Activated T-helper 1 cell treated with anti-CD3 and anti-CD28 coated beads, Interleukin-2, amount 50 U/mL, for 16 hours (primary cell): ENCODE results near the gene LAMTOR5.
"Not testable (repeated sequence)": the region's sequence is repeated elsewhere in the genome, so short reads cannot be mapped to it uniquely, and the experiment has no call there.

Experiments
- DNase-seq, 2 donors: peaks; one replicate each; pipeline ENCODE4 v3.0.0-alpha.2; 2020; ENCODE audit warnings: low read depth in 1 of 2, low spot score in 1 of 2

Gene LAMTOR5

GRCh38 chr1:110407260-110408210 is at the start of gene LAMTOR5:
Gene LAMTOR5, minus strand, starts transcription at chr1:110407694. Its CDS starts 74 bp downstream, at chr1:110407620.
- peak; percentile 83 to 86 for DNase-seq

- no peak for DNase-seq
Observed at GRCh38 chr1:110457206-110457605, 49.7 kb upstream of the LAMTOR5 start.

GRCh38 chr1:110455151-110455550 is 47.7 kb upstream of the LAMTOR5 start:
- DNase-seq, result no peak

DNA sequence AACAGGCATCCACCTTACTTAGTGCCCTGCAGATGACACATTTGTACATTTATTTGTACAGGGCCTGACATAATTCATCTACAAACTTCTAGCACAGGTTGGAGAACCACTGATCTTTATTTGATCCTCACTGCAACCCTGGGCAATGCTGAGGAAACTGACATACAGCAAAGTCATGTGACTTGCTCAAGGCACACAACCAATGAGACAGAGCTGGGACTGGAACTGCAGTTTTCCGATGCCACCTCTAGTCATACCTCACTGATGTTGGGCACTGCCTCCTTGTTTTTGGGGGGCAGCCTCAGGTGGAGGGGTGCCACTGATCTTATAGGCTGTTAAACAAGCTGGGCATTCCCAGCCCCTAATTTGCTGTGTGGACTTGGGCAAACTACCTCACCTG is 46.8 kb upstream of the LAMTOR5 start:
- no peak for DNase-seq

GRCh38 chr1:110453829-110454228 is 46.3 kb upstream of the LAMTOR5 start:
- no peak for DNase-seq

DNA sequence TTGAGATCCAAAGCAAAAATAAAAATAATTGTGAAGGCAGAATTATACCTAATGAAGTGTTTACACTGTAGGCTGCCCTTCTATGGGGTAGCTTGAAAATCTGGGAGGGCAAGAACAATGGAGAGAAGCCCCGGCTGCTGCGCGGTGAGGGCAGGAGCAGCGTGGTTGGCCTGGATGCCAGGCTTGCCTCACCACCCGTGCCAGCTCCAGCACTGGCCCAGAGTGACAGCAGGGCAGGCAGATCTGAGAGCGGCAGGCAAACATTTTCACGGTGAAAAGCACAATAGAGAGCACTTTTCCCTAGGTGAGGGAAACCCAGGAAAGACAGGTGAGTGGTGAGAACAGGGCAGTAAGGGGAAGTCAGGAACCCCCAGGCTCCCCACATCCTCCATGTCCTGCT is 44.8 kb upstream of the LAMTOR5 start:
- no peak for DNase-seq

DNA sequence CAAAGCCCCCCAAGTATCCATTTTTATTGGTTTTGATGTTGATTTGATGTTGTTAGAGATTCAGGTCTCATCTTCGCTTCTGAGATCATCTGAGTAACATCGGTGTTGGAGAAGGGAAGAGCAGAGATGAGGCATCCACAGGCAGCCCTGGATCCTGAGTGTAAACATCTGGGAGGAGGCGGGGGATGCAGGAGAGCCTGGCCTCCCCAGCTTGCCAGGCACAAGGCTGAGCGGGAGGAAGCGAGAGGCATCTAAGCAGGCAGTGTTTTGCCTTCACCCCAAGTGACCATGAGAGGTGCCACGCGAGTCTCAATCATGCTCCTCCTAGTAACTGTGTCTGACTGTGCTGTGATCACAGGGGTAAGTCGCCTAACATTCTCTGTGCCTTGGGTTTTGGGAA is 43.4 kb upstream of the LAMTOR5 start, which contains the start of gene PROK1:
Gene PROK1, plus strand, starts transcription at position 221 of the 400 bp plus-strand sequence. Its CDS starts 68 bp downstream, at position 289.
- DNase-seq, result no peak

DNA sequence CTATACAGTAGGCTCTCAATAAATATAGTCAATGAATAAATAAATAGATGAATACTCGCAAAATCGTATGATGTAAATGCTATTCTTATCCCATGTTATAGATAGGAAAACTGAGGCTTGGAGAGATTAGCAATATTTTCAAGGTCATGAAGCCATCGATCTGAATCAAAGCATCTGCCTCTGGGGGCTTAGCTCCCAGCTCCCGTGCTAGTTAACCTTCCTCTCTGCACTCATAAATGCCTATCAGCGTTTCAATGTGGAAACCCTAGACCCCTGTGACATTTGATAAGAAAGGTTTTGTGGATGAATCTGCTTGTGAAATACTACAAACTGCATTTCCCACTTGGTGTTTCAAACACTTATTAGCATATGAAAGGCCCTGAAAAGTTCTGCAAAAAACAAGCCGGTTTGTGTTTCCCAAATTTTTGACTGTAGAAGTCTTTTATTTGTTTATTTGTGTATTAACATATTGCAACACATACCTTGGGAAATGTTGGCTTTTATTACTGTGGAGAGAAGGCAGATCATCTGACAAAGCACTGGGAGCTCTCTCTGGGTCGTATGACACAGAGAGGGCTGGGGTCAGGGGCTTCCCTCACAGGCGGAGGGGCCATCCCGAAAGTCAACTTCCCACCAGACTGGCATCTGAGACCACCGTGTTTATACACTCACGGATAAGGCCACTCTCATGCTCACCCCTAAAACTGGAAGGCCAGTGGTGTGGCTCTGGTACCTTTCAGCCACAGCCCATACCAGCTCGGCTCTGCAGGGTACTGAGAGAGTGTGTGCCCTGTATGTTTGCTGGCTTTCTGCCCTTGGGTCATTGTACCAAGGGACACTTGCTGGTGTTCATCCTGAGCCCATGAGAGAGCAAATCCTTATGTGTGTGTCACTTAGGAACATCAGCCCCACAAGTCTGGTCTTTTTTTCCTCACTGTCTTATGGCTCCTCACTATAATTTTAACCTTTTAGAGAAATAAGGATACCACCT is 42.5 kb upstream of the LAMTOR5 start:
- DNase-seq, result no peak

DNA sequence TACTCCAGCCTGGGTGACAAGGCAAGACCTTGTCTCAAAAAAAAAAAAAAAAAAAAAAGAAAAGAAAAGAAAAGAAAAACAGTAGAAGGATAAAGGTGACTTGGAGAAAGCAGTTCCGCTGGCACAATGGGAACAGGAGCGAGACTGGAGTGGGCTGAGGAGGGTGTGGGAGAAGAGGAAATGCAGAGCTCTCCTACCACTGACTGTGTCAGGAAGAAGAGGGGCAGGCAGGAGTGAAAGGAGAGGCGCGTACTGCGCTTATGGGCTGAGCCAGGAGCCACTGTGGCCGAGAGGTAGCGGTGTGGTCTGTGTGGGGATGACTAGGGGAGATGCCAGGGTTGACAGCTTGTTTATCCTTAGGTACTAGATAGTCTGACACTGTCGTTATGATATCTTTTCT is 37.1 kb upstream of the LAMTOR5 start:
- no peak for DNase-seq

GRCh38 chr1:110443451-110443850 is 36.0 kb upstream of the LAMTOR5 start:
- no peak for DNase-seq

- DNase-seq, result no peak
Observed at GRCh38 chr1:110441888-110442287, 34.4 kb upstream of the LAMTOR5 start.

DNA sequence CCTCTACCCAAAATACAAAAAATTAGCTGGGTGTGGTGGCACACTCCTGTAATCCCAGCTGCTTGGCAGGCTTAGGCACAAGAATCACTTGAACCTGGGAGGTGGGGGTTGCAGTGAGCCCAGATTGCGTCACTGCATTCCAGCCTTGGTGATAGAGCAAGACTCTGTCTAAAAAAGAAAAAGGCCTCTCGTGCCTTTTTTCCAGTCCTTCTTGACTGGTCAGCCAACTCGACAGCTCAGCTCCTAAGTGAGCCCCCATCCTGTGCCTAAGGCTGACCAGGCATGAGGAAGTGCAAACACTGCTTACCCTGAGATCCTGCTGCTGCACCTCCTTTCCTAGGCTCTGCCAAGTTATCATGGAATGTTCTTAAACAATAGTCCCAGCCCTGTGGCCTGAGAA is 33.4 kb upstream of the LAMTOR5 start:
- no peak for DNase-seq

GRCh38 chr1:110439873-110440272 is 32.4 kb upstream of the LAMTOR5 start:
- DNase-seq, result not testable (repeated sequence)

DNA sequence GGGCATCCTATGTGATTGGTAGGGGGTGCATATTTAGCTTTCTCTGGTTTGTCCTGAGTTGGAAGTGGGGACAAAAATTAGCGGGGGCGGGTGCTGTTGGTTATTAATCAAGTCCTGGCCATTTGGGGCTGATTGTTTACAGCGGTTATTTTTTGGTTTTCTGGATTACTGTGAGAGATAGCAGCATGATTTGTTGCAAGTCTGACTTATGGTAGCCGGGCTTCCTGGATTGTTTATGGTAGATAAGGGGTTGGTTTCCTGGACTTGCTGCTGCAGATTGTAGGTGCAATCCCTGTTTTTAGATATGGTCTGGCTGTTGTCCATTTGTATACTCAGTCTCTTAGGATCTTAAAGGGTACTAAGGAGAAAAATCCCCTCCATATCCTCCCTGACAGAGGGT is 31.4 kb upstream of the LAMTOR5 start:
- DNase-seq, result no peak

DNA sequence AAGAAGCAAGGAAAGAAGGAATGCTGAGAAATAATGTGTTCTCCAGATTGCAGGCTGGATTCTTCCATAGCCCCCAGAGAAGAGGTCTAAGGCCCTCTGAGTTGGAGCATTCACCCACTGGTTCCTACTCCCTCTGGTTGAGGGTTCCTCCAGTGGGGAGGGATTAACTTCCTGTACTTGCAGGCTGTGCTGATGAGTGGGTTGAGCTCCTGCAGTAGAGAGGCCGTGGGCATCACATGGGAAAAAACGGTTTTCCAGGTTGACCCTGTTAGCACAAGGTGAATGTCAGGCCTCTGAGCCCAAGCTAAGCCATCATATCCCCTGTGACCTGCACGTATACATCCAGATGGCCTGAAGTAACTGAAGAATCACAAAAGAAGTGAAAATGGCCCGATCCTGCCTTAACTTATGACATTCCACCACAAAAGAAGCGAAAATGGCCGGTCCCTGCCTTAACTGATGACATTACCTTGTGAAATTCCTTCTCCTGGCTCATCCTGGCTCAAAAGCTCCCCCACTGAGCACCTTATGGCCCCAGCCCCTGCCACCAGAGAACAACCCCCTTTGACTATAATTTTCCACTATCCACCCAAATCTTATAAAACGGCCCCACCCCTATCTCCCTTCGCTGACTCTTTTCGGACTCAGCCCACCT is 30.3 kb upstream of the LAMTOR5 start:
- DNase-seq, result not testable (repeated sequence)

DNA sequence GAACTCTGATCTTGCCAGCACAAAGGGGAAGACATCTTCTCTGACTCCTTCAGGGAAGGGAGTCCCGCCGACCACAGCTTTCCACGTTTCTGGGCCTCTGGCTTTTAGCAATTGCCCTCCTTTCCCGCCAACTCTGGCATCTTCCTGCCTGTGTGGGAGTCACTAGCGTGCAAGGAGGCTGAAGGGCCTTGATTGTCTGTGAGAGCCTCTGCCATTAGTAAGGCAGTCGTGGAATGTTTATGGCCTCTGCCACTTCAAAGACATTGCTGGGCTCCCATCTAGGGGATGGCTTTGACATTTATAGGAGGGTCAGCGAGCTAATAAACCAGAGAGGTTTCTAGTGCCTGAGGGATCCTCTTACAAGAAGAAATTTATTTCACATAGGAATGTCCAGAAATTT is 29.1 kb upstream of the LAMTOR5 start:
- no peak for DNase-seq

DNA sequence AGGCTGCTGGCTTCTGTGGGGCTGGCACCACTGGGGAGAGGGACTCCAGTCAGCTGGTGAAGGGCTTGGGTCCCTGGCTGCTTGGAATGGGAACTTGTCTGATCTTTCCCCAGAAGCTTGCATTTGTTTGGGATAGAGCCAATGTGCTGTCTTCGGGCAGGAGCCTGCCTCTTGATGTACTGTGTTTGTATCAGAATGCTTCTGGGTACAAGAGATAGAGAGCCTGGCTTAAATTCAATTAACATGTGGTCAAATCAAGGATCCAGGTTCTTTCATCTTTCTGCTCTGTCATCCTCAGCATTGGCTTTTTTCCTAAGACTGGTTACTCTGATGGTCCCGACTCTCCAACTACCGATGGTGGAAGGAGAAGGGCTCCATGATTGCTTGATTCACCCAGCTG is 27.5 kb upstream of the LAMTOR5 start:
- DNase-seq, result no peak

GRCh38 chr1:110433803-110434202 is 26.3 kb upstream of the LAMTOR5 start:
- DNase-seq, result no peak

GRCh38 chr1:110433213-110433612 is 25.7 kb upstream of the LAMTOR5 start:
- no peak for DNase-seq

DNA sequence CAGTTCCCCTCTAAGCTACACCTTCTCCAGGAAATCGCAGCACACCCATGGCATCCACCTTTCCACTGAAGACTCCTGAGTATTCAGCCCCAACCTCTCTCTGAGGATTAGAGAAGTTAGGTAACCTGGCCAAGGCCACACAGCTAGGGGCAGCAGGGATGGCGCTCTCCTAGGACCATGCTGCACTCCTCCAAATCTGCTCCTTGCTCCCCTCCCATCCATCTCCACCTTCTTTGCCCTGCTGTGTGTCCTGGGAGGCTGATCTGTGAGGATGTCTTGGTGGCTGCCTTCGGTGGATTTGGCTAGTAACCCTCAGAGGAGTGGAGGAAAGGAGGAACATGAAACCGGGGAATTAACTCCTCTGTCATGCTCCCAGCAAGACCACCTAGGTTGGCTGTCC is 23.4 kb upstream of the LAMTOR5 start:
- DNase-seq, result no peak

GRCh38 chr1:110430366-110430765 is 22.9 kb upstream of the LAMTOR5 start:
- no peak for DNase-seq
